Prostate gland (tissue), 2 donors: ENCODE results near the gene DUSP22. TPM values are rescaled to one million over a fixed set of nuclear protein-coding genes. Genes with fewer than 3 reads are reported as not detected.

Source experiments
- DNase-seq: peaks from one replicate; pipeline ENCODE4 v3.0.0-alpha.2; 2019; ENCODE audit warnings: low spot score
- H3K27ac ChIP-seq, 2 donors: fragments of 200-600 bp; sonication (generic); 2 replicates each; pipeline ENCODE4 v1.5.1; 2017 to 2019
- H3K27me3 ChIP-seq: fragments of 200-600 bp; sonication (generic); replicated peaks from 2 replicates; pipeline ENCODE4 v1.5.1; 2019; ENCODE audit not compliant: insufficient read depth
- H3K36me3 ChIP-seq, 2 donors: fragments of 200-600 bp; sonication (generic); 1 replicate in 1 of 2; 2 replicates in 1 of 2; pipeline versions ENCODE4 v1.5.1 to v1.8.1; 2017 to 2019
- H3K4me1 ChIP-seq: fragments of 200-600 bp; sonication (generic); replicated peaks from 2 replicates; pipeline ENCODE4 v1.5.1; 2019
- H3K4me3 ChIP-seq, 2 donors: fragments of 200-600 bp; sonication (generic); 2 replicates each; pipeline ENCODE4 v1.5.1; 2017 to 2019
- H3K9me3 ChIP-seq: fragments of 200-600 bp; sonication (generic); 2 replicates; pipeline ENCODE4 v1.5.1; 2017
- POLR2A ChIP-seq: fragments of 450-650 bp; IDR thresholded peaks from one replicate; pipeline ENCODE4 v1.6.1; 2016; ENCODE audit warnings: antibody characterized with exemption, mild to moderate bottlenecking
- POLR2AphosphoS5 ChIP-seq: sonication (generic); formaldehyde crosslinking; IDR thresholded peaks from one replicate; pipeline ENCODE4 v1.6.1; 2017; ENCODE audit warnings: antibody characterized with exemption
- WGBS: methylation state at CpG from one replicate; pipeline ENCODE4 v1.1.5; 2018; 5-methylcytosine and 5-hydroxymethylcytosine counted together
- intact Hi-C: fragments of 100-400 bp; cut with DNase I; formaldehyde crosslinking; loops from one replicate; pipeline ENCODE4 v1.14.2; 2022
- total RNA-seq, 2 donors: library from RNA; depleted of rRNA; stranded (reverse); fragments of >200 nt; gene quantifications; one replicate each; pipeline ENCODE4 v1.1.0, GENCODE V29; 2016
- TF ChIP-seq, protein P1 (sequence below), 4 experiments: fragments of 200-600 bp in 2 of 4; fragments of 450-650 bp in 2 of 4; sonication (generic) in 2 of 4; IDR thresholded peaks; 1 replicate in 3 of 4; 2 replicates in 1 of 4; pipeline ENCODE4 v1.5.1; 2016 to 2019; ENCODE audit warnings: antibody characterized with exemption in 4 of 4, mild to moderate bottlenecking in 2 of 4, moderate library complexity in 2 of 4

DUSP22 gene
- total RNA-seq, 2 donors from 2014 or later = 29.8 to 95.8 TPM

DNA sequence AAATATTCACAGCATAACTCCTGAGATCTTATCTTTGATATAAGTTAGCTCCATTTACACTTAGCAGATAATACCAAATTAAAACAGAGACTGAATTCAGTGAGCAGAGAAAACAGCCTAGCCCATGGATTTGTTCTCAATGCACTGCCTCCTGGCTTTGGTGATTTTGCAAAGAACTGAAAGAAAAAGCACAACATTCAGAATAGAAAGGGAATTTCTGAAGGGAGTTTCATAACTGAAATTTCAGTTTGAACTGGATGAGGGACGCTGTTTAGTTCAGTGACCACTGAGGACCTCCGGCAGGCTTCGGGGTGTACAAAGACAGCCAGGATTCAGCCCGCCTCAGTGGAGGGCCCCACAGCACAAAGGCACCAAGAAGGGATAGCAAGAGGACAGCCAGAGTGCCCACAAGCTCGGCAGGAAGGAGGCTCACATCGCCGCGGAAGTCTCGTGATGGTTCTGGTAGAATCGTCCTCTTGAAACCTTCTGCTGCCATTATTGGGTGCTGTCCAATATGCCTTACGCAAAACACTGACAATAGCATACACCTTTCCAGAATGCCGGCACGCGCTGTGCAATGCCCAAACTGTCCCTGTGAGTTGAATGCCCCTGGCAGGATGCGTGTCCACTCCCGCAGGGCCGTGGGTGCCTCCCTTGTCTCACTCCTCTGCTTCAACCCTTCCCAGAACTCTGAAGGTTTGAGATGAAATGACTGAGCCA lies 89.6 kb downstream of the DUSP22 start:
- Histone ChIP-seq H3K4me1 (no peaks in the 10 kb centered on the region), H3K4me3 (no peak overlapping the region), H3K27me3 (peaks cover under 1% of the 10 kb centered on the region), H3K27ac (no peak overlapping the region), H3K36me3 (no peaks in the 10 kb centered on the region), H3K9me3 (no peaks in the 10 kb centered on the region)
- DNase-seq = no peak
- intact Hi-C loops = no loop called here
- TF ChIP-seq, protein P1, sequence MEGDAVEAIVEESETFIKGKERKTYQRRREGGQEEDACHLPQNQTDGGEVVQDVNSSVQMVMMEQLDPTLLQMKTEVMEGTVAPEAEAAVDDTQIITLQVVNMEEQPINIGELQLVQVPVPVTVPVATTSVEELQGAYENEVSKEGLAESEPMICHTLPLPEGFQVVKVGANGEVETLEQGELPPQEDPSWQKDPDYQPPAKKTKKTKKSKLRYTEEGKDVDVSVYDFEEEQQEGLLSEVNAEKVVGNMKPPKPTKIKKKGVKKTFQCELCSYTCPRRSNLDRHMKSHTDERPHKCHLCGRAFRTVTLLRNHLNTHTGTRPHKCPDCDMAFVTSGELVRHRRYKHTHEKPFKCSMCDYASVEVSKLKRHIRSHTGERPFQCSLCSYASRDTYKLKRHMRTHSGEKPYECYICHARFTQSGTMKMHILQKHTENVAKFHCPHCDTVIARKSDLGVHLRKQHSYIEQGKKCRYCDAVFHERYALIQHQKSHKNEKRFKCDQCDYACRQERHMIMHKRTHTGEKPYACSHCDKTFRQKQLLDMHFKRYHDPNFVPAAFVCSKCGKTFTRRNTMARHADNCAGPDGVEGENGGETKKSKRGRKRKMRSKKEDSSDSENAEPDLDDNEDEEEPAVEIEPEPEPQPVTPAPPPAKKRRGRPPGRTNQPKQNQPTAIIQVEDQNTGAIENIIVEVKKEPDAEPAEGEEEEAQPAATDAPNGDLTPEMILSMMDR (IDR thresholded peaks at IDR 0.05) = no peak
- TF ChIP-seq POLR2A (no peak), POLR2AphosphoS5 (no peak)
- WGBS = 86% methylated on average over 17 of the region's 17 CpGs

DNA sequence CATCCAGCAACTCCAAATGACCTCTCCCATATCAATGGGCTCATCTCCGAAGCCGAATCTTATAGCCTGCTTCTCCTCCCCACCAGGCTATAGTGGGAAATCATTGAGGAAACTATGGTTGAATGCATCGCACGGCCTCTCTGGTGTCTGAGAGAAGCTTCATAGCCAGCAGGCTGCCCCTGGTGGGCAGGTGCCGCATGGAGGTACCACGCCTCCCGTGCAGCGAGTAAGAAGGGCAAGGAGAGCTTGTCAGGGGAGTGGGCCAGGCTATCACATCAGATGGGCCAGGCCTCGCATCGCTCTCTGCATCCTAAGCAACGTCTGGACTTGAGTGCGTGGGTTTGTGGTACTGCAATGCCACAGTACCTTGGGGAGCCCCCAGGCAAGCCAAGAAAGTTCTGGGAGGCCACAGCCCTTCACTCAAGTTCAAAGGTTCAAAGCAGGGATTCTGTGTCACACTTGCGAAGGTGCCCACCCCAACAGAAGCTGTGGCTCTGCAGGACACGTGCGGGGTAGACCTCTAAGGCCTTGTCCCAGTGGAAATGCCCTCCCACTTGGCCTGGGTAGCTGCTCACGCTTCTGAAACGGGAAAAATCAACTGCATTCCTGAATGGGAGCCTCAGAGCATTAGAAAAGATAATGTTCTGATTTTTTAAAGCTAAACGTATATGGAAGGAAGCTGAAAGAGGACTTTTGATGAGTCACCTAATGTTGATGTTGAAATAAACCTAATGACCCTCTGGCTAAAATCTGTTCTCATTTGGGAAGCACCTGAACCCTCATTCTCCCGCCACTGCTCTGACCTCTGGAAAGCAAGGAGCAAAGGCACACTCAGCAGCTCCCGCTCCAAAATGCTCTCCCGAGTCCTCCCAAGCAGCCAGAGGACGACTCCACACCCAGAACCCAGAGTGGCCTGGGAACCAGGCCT lies 90.9 kb downstream of the DUSP22 start:
- TF ChIP-seq, protein P1 (IDR thresholded peaks at IDR 0.05) = no peak
- TF ChIP-seq POLR2A (no peak), POLR2AphosphoS5 (no peak)
- no peak for DNase-seq
- Histone ChIP-seq H3K36me3 (no peaks in the 10 kb centered on the region), H3K4me1 (no peaks in the 10 kb centered on the region), H3K4me3 (no peak overlapping the region), H3K27ac (no peak overlapping the region), H3K27me3 (peaks cover 7% of the 10 kb centered on the region), H3K9me3 (no peaks in the 10 kb centered on the region)
- intact Hi-C loops = no loop called here
- WGBS = 82% methylated on average over 22 of the region's 22 CpGs

DNA sequence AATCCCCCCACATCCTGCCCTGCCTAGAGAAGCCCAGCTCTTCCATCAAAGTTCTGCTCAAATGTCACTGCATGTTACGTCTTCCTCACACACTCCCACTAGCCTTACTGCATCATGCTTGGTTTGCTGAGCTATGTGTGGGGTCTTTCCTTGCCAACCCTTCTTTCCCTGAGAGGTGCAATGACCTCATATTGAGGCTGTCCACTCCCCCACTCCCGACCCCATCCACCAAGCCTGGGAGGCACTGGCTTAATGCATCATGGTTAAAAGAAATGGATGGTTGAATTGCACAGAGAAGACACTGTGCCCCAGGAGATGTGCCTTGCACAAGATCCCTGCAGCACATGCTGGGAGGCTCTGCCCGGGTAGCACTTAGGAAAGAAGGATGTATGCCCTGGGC lies 91.6 kb downstream of the DUSP22 start:
- H3K4me3 ChIP-seq = no peak overlapping the region
- 86% methylated on average over 3 of the region's 3 CpGs for WGBS
- no peak for DNase-seq
- intact Hi-C loops = no loop called here
- H3K27ac ChIP-seq = no peak overlapping the region
- TF ChIP-seq POLR2AphosphoS5 (no peak), POLR2A (no peak)
- TF ChIP-seq, protein P1 (IDR thresholded peaks at IDR 0.05) = no peak
- H3K4me1 ChIP-seq = no peaks in the 10 kb centered on the region
- no peaks in the 10 kb centered on the region for H3K9me3 ChIP-seq
- H3K27me3 ChIP-seq = peaks cover 12% of the 10 kb centered on the region
- H3K36me3 ChIP-seq = no peaks in the 10 kb centered on the region

DNA sequence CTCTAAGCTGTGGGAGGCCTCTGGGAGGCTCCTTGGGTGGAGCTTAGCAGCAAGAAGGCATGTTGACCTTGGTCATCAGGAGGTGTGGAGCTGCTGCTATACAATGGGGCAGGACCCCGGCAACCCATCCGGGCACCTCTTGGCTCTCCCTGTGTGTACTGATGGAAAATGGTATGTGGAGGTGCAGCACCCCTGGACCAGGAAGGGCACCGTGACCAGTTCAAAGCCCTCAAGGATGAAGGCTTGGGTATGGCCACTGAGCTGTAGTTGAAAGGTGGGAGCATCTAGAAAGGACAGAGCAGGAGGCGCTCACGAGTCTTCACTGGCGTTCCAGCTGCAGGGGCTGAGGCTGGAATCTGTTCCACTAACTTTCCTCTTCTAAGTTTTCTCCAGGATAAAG lies 92.6 kb downstream of the DUSP22 start:
- peaks cover 12% of the 10 kb centered on the region for H3K27me3 ChIP-seq
- intact Hi-C loops = no loop called here

More for the DNA sequence above, 92.6 kb downstream of the DUSP22 start:
- Histone ChIP-seq H3K9me3 (no peaks in the 10 kb centered on the region), H3K27ac (no peak overlapping the region), H3K4me1 (no peaks in the 10 kb centered on the region), H3K4me3 (no peak overlapping the region), H3K36me3 (no peaks in the 10 kb centered on the region)
- WGBS = 90% methylated on average over 6 of the region's 6 CpGs
- TF ChIP-seq, protein P1 (IDR thresholded peaks at IDR 0.05) = no peak
- TF ChIP-seq POLR2A (no peak), POLR2AphosphoS5 (no peak)
- DNase-seq = no peak
